K562 (cell line): ENCODE results near the gene DHDH. TPM values are rescaled to one million over a fixed set of nuclear protein-coding genes. Genes with fewer than 3 reads are reported as not detected.

Experiments used
- EP400 ChIP-seq: fragments of 450-650 bp; IDR thresholded peaks from 2 replicates; pipeline ENCODE4 v1.6.1; 2017; ENCODE audit warnings: antibody characterized with exemption, mild to moderate bottlenecking, moderate library complexity
- ETV5 ChIP-seq: sonication (generic); formaldehyde crosslinking; IDR thresholded peaks from 2 replicates; pipeline ENCODE4 v1.4.0; 2020; ENCODE audit warnings: low read depth, mild to moderate bottlenecking, missing genetic modification reagents
- PRDM10 ChIP-seq: fragments of 450-650 bp; IDR thresholded peaks from 2 replicates; pipeline ENCODE4 v1.6.1; 2018; ENCODE audit not compliant: partially characterized antibody
- SRF ChIP-seq, 2 experiments: fragments of 250-450, 450-650 bp in 1 of 2; sonication (Bioruptor Pico) in 1 of 2; sonication (generic) in 1 of 2; formaldehyde crosslinking; IDR thresholded peaks; 2 replicates each; pipeline versions ENCODE4 v1.5.0 to v1.5.1; 2020 to 2022; ENCODE audit warnings: mild to moderate bottlenecking in 1 of 2, missing genetic modification reagents in 1 of 2
- polyA plus RNA-seq, 8 experiments: library from polyadenylated mRNA; depleted of rRNA in 4 of 8; stranded (reverse) in 5 of 8; unstranded in 3 of 8; fragments of >200 nt; fragmentation: Nextera tagmentation in 2 of 8; fragmentation: Illumina TruSeq in 1 of 8; extraction: Ambion mirVana in 2 of 8; extraction: Trizol in 1 of 8; gene quantifications; 2 replicates each; pipeline versions ENCODE4 v1.2.1 to v1.2.3, GENCODE V29; 2011 to 2014; ENCODE audit warnings: inconsistent platforms in 1 of 8, missing spikeins in 1 of 8
- total RNA-seq, 7 experiments: library from RNA; depleted of rRNA in 6 of 7; stranded (reverse); fragments of >200 nt in 6 of 7; fragmentation: Illumina TruSeq in 2 of 7; extraction: Trizol in 2 of 7; gene quantifications; 2 replicates each; pipeline versions ENCODE4 v1.2.1 to v1.2.3, GENCODE V29; 2011 to 2021; ENCODE audit warnings: low replicate concordance in 1 of 7

The DHDH gene
- total and polyA plus RNA-seq, 9 of the 15 experiments (the other 6 are each of a cell fraction or from before 2014, with no cell fraction given): 0.37 to 1.9 (median 0.87) TPM

GRCh38 chr19:48965040-48965805 lies 31.7 kb downstream of the DHDH start, which contains the start of gene FTL (continued):
- TF ChIP-seq PRDM10 (peak; percentile 64), ETV5 (CRISPR knock-in tag) (peak; percentile 88; the same call in 1 of the 2 replicates), EP400 (peak; percentile 80), SRF (CRISPR knock-in tag; IDR thresholded peaks at IDR 0.05) (peak in 1 of 2 experiments; percentile 56; a peak in 1 of 4 replicates)
- TF ChIP-seq, all 486 proteins: peak for 199
